Tibial nerve (tissue), 4 donors: Measurements from ENCODE around the gene ARL2BP. TPM values are rescaled to one million over a fixed set of nuclear protein-coding genes. Genes with fewer than 3 reads are reported as not detected.

Experiments
- DNase-seq, 2 donors: peaks; one replicate each; pipeline ENCODE4 v3.0.0-alpha.2; 2019; ENCODE audit warnings: low spot score in 2 of 2
- H3K27ac ChIP-seq, 4 donors: fragments of 200-600 bp; sonication (generic) in 3 of 4; one replicate each; pipeline ENCODE4 v1.5.1; 2017 to 2019; ENCODE audit warnings: mild to moderate bottlenecking in 1 of 4
- H3K27me3 ChIP-seq, 2 donors: fragments of 200-600 bp; sonication (generic) in 1 of 2; one replicate each; pipeline versions ENCODE4 v1.5.1 to v1.6.0; 2017 to 2019
- H3K36me3 ChIP-seq, 3 donors: fragments of 200-600 bp; sonication (generic); one replicate each; pipeline ENCODE4 v1.5.1; 2018 to 2019
- H3K4me1 ChIP-seq, 4 donors: fragments of 200-600 bp; sonication (generic) in 3 of 4; one replicate each; pipeline ENCODE4 v1.5.1; 2017 to 2019
- H3K4me3 ChIP-seq, 4 donors: fragments of 200-600 bp; sonication (generic) in 3 of 4; one replicate each; pipeline ENCODE4 v1.5.1; 2017 to 2019; ENCODE audit warnings: mild to moderate bottlenecking in 1 of 4, moderate library complexity in 1 of 4
- H3K9me3 ChIP-seq, 4 donors: fragments of 200-600 bp; sonication (generic) in 3 of 4; one replicate each; pipeline ENCODE4 v1.5.1; 2017 to 2019
- EP300 ChIP-seq, 2 donors: sonication (generic); formaldehyde crosslinking; IDR thresholded peaks; one replicate each; pipeline ENCODE4 v1.6.1; 2017; ENCODE audit warnings: antibody characterized with exemption in 2 of 2, mild to moderate bottlenecking in 1 of 2
- POLR2A ChIP-seq, 2 donors: fragments of 450-650 bp; IDR thresholded peaks; one replicate each; pipeline ENCODE4 v1.6.1; 2017; ENCODE audit warnings: antibody characterized with exemption in 2 of 2, mild to moderate bottlenecking in 2 of 2, moderate library complexity in 2 of 2
- WGBS, 2 donors: methylation state at CpG; one replicate each; pipeline ENCODE4 v1.1.5; 2018; 5-methylcytosine and 5-hydroxymethylcytosine counted together
- total RNA-seq, 4 donors: library from RNA; depleted of rRNA; stranded (reverse); fragments of >200 nt; gene quantifications; one replicate each; pipeline ENCODE4 v1.1.0, GENCODE V29; 2016
- TF ChIP-seq, protein P1 (sequence below), 5 experiments: fragments of 200-600 bp in 3 of 5; fragments of 450-650 bp in 2 of 5; sonication (generic) in 3 of 5; IDR thresholded peaks; one replicate each; pipeline ENCODE4 v1.5.1; 2016 to 2019; ENCODE audit warnings: antibody characterized with exemption in 5 of 5, mild to moderate bottlenecking in 3 of 5, moderate library complexity in 2 of 5

The ARL2BP gene
- total RNA-seq, 4 donors from 2014 or later = 54.0 to 63.8 (median 55.5) TPM

DNA sequence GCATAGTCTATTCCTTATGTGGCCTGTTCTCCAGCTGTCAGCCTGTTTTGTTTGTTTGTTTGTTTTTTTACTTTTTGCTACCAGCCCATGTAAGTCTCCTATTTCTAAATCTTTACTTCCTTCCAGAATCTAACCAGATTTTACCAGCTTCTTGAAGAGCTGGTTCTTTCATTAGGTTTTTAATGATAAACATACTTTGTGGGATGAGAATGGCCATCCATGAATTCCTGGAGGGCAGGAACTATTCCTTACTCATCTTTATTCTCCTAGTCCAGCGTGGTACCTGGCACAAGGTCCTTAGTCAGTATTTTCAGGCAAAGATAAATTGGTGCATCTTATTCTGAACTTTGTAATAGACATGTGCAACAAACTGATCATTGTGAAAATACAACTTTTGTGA, 41.6 kb upstream of the ARL2BP start:
- Histone ChIP-seq H3K9me3 (no peaks in the 10 kb centered on the region), H3K27ac (no peak overlapping the region), H3K4me1 (peaks cover 0 to 4% (median 0%) of the 10 kb centered on the region in 4 donors), H3K4me3 (no peak overlapping the region), H3K36me3 (peaks cover 0 to 41% (median 6%) of the 10 kb centered on the region in 3 donors), H3K27me3 (no peaks in the 10 kb centered on the region)
- no peak for DNase-seq
- TF ChIP-seq POLR2A (IDR thresholded peaks at IDR 0.05) (no peak), EP300 (IDR thresholded peaks at IDR 0.05) (no peak)
- TF ChIP-seq, protein P1, sequence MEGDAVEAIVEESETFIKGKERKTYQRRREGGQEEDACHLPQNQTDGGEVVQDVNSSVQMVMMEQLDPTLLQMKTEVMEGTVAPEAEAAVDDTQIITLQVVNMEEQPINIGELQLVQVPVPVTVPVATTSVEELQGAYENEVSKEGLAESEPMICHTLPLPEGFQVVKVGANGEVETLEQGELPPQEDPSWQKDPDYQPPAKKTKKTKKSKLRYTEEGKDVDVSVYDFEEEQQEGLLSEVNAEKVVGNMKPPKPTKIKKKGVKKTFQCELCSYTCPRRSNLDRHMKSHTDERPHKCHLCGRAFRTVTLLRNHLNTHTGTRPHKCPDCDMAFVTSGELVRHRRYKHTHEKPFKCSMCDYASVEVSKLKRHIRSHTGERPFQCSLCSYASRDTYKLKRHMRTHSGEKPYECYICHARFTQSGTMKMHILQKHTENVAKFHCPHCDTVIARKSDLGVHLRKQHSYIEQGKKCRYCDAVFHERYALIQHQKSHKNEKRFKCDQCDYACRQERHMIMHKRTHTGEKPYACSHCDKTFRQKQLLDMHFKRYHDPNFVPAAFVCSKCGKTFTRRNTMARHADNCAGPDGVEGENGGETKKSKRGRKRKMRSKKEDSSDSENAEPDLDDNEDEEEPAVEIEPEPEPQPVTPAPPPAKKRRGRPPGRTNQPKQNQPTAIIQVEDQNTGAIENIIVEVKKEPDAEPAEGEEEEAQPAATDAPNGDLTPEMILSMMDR (IDR thresholded peaks at IDR 0.05) = no peak
- WGBS, 2 donors = 57 to 82% methylated on average over 1 of the region's 1 CpG

DNA sequence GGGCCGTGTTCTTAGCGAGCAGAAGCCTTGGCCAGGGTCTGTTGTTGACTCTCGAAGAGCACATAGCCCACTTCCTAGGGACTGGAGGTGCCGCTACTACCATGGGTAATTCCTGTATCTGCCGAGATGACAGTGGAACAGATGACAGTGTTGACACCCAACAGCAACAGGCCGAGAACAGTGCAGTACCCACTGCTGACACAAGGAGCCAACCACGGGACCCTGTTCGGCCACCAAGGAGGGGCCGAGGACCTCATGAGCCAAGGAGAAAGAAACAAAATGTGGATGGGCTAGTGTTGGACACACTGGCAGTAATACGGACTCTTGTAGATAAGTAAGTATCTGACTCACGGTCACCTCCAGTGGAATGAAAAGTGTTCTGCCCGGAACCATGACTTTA, 40.4 kb upstream of the ARL2BP start:
- peaks cover 0 to 4% (median 0%) of the 10 kb centered on the region in 4 donors for H3K4me1 ChIP-seq
- H3K9me3 ChIP-seq = no peaks in the 10 kb centered on the region
- no peak overlapping the region for H3K4me3 ChIP-seq
- peaks cover 0 to 54% (median 6%) of the 10 kb centered on the region in 3 donors for H3K36me3 ChIP-seq
- TF ChIP-seq, protein P1 (IDR thresholded peaks at IDR 0.05) = no peak
- TF ChIP-seq EP300 (IDR thresholded peaks at IDR 0.05) = no peak
- TF ChIP-seq POLR2A (IDR thresholded peaks at IDR 0.05) = no peak
- WGBS, 2 donors = 86 to 93% methylated on average over 12 of the region's 12 CpGs
- DNase-seq = no peak
- no peak overlapping the region for H3K27ac ChIP-seq
- no peaks in the 10 kb centered on the region for H3K27me3 ChIP-seq

GRCh38 chr16:57208926-57209325, 36.1 kb upstream of the ARL2BP start:
- peaks cover 0 to 96% (median 18%) of the 10 kb centered on the region in 3 donors for H3K36me3 ChIP-seq
- H3K27ac ChIP-seq = no peak overlapping the region
- no peaks in the 10 kb centered on the region for H3K9me3 ChIP-seq
- DNase-seq = no peak
- H3K4me1 ChIP-seq = no peaks in the 10 kb centered on the region
- H3K4me3 ChIP-seq = no peak overlapping the region
- no peaks in the 10 kb centered on the region for H3K27me3 ChIP-seq
- 92 to 100% methylated on average over 1 of the region's 1 CpG for WGBS, 2 donors
- no peak for TF ChIP-seq POLR2A (IDR thresholded peaks at IDR 0.05)
- TF ChIP-seq, protein P1 (IDR thresholded peaks at IDR 0.05) = no peak
- TF ChIP-seq EP300 (IDR thresholded peaks at IDR 0.05) = no peak

- WGBS, 2 donors = 93 to 94% methylated on average over 5 of the region's 5 CpGs
- TF ChIP-seq, protein P1 (IDR thresholded peaks at IDR 0.05) = no peak
- no peak for TF ChIP-seq POLR2A (IDR thresholded peaks at IDR 0.05)
- no peak for TF ChIP-seq EP300 (IDR thresholded peaks at IDR 0.05)
- Histone ChIP-seq H3K9me3 (no peaks in the 10 kb centered on the region), H3K36me3 (peaks cover 0 to 98% (median 18%) of the 10 kb centered on the region in 3 donors), H3K27me3 (no peaks in the 10 kb centered on the region), H3K4me1 (no peaks in the 10 kb centered on the region), H3K27ac (no peak overlapping the region), H3K4me3 (no peak overlapping the region)
- no peak for DNase-seq
Measured at GRCh38 chr16:57209780-57210179, 35.3 kb upstream of the ARL2BP start.

DNA sequence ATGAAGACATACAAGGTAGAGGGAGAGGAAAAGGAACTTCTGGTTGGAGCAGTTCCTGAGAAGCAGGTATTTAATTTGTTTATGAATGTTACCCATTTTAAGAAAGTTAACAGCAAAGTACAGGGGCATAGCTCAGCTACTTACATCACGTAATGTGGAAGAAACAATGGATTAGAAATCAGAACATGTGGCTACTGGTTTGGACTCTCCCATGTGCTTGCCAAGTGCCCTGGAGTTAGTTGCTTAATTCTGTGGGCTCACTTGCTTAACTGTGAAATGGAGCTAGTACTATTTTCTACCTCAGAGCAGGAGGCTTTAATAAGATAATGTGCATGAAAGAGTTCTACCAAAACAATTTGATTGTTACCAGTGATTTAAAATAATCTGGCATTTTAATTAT, 31.6 kb upstream of the ARL2BP start:
- H3K36me3 ChIP-seq = peaks cover 13 to 100% (median 33%) of the 10 kb centered on the region in 3 donors
- no peaks in the 10 kb centered on the region for H3K4me1 ChIP-seq
- no peaks in the 10 kb centered on the region for H3K27me3 ChIP-seq
- H3K9me3 ChIP-seq = peaks cover 0 to 25% (median 7%) of the 10 kb centered on the region in 4 donors
- no peak overlapping the region for H3K4me3 ChIP-seq
- TF ChIP-seq POLR2A (IDR thresholded peaks at IDR 0.05) (no peak), EP300 (IDR thresholded peaks at IDR 0.05) (no peak)
- TF ChIP-seq, protein P1 (IDR thresholded peaks at IDR 0.05) = no peak
- no peak for DNase-seq
- H3K27ac ChIP-seq = no peak overlapping the region
- 91 to 100% methylated on average over 1 of the region's 1 CpG for WGBS, 2 donors
